ENCODE measurements around the gene FLT3. TPM values are rescaled to one million over a fixed set of nuclear protein-coding genes. Genes with fewer than 3 reads are reported as not detected.

The FLT3 gene
- not detected in 2 replicates for total RNA-seq

GRCh38 chr13:28100150-28101121 is at the start of gene FLT3:
FLT3 (minus strand) TSS chr13:28100576; CDS start chr13:28100510, 66 bp downstream.

GRCh38 chr13:28138012-28138755 is 37.8 kb upstream of the FLT3 start, which contains the start of gene PAN3:
PAN3 (plus strand) TSS chr13:28138545; CDS start chr13:28138658, 113 bp downstream.

GRCh38 chr13:27988520-27988919 is 111.9 kb downstream of the FLT3 start, which contains the start of gene URAD:
URAD (minus strand) TSS chr13:27988693; CDS start chr13:27988637, 56 bp downstream.

GRCh38 chr13:27969082-27969865 is 131.1 kb downstream of the FLT3 start, which contains the start of gene CDX2:
CDX2 (minus strand) TSS chr13:27969315; CDS start chr13:27969006, 309 bp downstream.

Small RNA genes lying within 50 kb of the gene (small RNA-seq; reads per million reads assigned to genes)
- not detected for gene RN7SL272P

Other genes starting within 250 kb of the FLT3 start
- gene PDX1, start 180.6 kb downstream of the FLT3 start, total RNA-seq = not detected in 2 replicates
- not detected in 2 replicates for gene CDX2, start 131.3 kb downstream of the FLT3 start, total RNA-seq
- not detected in 2 replicates for gene URAD, start 111.9 kb downstream of the FLT3 start, total RNA-seq
- 30.4 and 31.0 TPM in 2 replicates for gene PAN3, start 38.0 kb upstream of the FLT3 start, total RNA-seq